K562 (cell line): Measurements from ENCODE around the gene HLA-DMB. TPM values are rescaled to one million over a fixed set of nuclear protein-coding genes. Genes with fewer than 3 reads are reported as not detected.

Source experiments
- ATF7 ChIP-seq: fragments of 450-650 bp; IDR thresholded peaks from 2 replicates; pipeline ENCODE4 v1.7.1; 2014; ENCODE audit warnings: mild to moderate bottlenecking, moderate library complexity
- CHCHD3 ChIP-seq: fragments of 250-450 bp; sonication (Bioruptor Pico); IDR thresholded peaks from 2 replicates; pipeline ENCODE4 v2.1.2; 2022; ENCODE audit warnings: mild to moderate bottlenecking
- HDAC8 ChIP-seq: fragments of 450-650 bp; IDR thresholded peaks from 2 replicates; pipeline ENCODE4 v1.6.1; 2016; ENCODE audit warnings: mild to moderate bottlenecking, missing genetic modification characterization, moderate library complexity, missing compliant biosample characterization
- SRSF9 ChIP-seq: fragments of 200-400 bp; formaldehyde crosslinking; IDR thresholded peaks from 2 replicates; pipeline ENCODE4 v1.6.1; 2017; ENCODE audit warnings: low read depth, low read length, borderline replicate concordance
- TBP ChIP-seq: optimal IDR thresholded peaks from 2 replicates; pipeline ENCODE3; 2011; ENCODE audit warnings: low read depth, low read length, improper control_type of control experiment
- THAP12 ChIP-seq: fragments of 250-450 bp; sonication (Bioruptor Pico); IDR thresholded peaks from 2 replicates; pipeline ENCODE4 v1.9.0; 2021; ENCODE audit warnings: mild to moderate bottlenecking, inconsistent platforms
- ZBTB5 ChIP-seq: fragments of 450-650 bp; IDR thresholded peaks from 2 replicates; pipeline ENCODE4 v1.6.1; 2017; ENCODE audit warnings: antibody characterized with exemption
- polyA plus RNA-seq, 8 experiments: library from polyadenylated mRNA; depleted of rRNA in 4 of 8; stranded (reverse) in 5 of 8; unstranded in 3 of 8; fragments of >200 nt; fragmentation: Nextera tagmentation in 2 of 8; fragmentation: Illumina TruSeq in 1 of 8; extraction: Ambion mirVana in 2 of 8; extraction: Trizol in 1 of 8; gene quantifications; 2 replicates each; pipeline versions ENCODE4 v1.2.1 to v1.2.3, GENCODE V29; 2011 to 2014; ENCODE audit warnings: inconsistent platforms in 1 of 8, missing spikeins in 1 of 8
- total RNA-seq, 7 experiments: library from RNA; depleted of rRNA in 6 of 7; stranded (reverse); fragments of >200 nt in 6 of 7; fragmentation: Illumina TruSeq in 2 of 7; extraction: Trizol in 2 of 7; gene quantifications; 2 replicates each; pipeline versions ENCODE4 v1.2.1 to v1.2.3, GENCODE V29; 2011 to 2021; ENCODE audit warnings: low replicate concordance in 1 of 7

Gene HLA-DMB
- total and polyA plus RNA-seq, 9 of the 15 experiments (the other 6 are each of a cell fraction or from before 2014, with no cell fraction given), result 0.38 TPM; not detected in 8

DNA sequence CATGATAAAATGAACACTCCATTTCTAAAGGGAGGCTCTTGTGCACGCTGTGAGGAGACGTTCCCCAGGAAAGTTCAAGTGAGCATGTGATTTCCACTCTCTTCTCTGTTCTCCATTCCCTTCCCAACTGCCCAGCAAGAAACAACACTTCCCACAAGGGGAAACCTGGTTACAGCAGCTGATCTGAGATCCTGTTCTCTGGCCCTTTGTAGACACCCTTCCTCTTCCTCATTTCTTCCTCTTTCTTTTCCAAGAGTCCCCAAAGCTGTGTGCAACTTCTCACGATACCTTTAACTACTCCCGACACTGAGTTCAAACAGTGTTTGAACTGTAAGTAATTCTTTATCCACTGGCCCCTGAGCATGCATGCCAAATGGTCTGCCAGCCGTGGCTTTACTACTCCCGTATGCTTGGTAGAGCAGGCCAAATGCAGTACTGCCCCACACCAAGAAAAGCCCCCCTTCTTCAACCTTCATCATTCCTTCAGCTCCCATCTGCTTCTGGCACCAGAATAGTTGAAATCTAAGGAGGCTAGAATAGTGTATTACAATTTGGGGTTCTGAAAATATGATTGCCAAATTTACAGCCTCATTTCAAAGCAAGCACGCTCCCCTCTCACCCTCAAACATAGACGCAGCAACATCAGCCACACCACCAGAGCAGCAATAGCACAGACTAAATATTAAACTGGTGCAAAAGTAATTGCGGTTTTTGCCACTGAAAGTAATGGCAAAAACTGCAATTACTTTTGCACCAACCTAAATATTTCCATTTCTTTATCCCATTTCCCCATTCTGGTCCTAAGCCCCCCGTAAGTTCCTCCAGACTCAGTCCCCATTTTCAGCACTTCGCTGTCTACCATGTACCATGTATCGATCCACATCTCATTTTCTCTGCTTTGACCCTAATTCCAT lies 4.3 kb downstream of the HLA-DMB start (continued):
- no peak for TF ChIP-seq THAP12 (CRISPR knock-in tag)
- no peak for TF ChIP-seq TBP
- TF ChIP-seq ZBTB5, result peak; percentile 45; the same call in 1 of the 2 replicates
- 0 out of 2 replicates have a peak, but pooled peaks have one; percentile 20 for TF ChIP-seq ATF7
- TF ChIP-seq HDAC8 (tag), result no peak
- TF ChIP-seq CHCHD3 (CRISPR knock-in tag), result no peak
- no peak for TF ChIP-seq SRSF9
